Measurements from ENCODE around the gene PPM1H.
A peak's percentile ranks its signal among the peaks of the same experiment; 100 is the strongest.

PPM1H gene

GRCh38 chr12:62910549-62911169, 24.3 kb downstream of the PPM1H start:
- Histone ChIP-seq H3K18ac (ENCODE audit: low read length) (no peak overlapping the region), H3K27ac (replicated peaks; ENCODE audit: low read length) (no peak overlapping the region), H3K4me1 (ENCODE audit: control insufficient read depth in 2 of 2, insufficient read depth in 1 of 2, low read depth in 1 of 2, low read length in 2 of 2) (peaks cover 2 to 3% of the 10 kb centered on the region in 2 donors), H3K23ac (ENCODE audit: low read depth, low read length, poor library complexity) (no peak overlapping the region), H3K36me3 (replicated peaks in 1 of 2; ENCODE audit: control insufficient read depth in 2 of 2, insufficient read depth in 2 of 2, low read length in 2 of 2) (no peaks in the 10 kb centered on the region), H2BK15ac (ENCODE audit: low read length) (no peak overlapping the region), H3K9me3 (replicated peaks in 1 of 2; ENCODE audit: control insufficient read depth in 2 of 2, insufficient read depth in 1 of 2, low read depth in 1 of 2, low read length in 2 of 2) (no peaks in the 10 kb centered on the region), H4K91ac (ENCODE audit: low read depth, low read length, poor library complexity) (no peak overlapping the region), H3K4me3 (ENCODE audit: low read length in 2 of 2) (no peak overlapping the region), H3K9ac (ENCODE audit: low read depth, low read length, poor library complexity) (no peak overlapping the region), H3K27me3 (ENCODE audit: control insufficient read depth in 3 of 3, insufficient read depth in 3 of 3, low read depth in 1 of 3, low read length in 3 of 3) (no peaks in the 10 kb centered on the region), H4K8ac (ENCODE audit: low read depth, low read length) (no peak overlapping the region), H2BK120ac (ENCODE audit: low read depth, low read length) (no peak overlapping the region), H2BK12ac (ENCODE audit: low read length) (no peak overlapping the region), H2AFZ (ENCODE audit: low read length) (no peak overlapping the region), H2BK5ac (ENCODE audit: low read length) (no peak overlapping the region), H3K79me1 (ENCODE audit: low read depth, low read length) (no peaks in the 10 kb centered on the region), H3K14ac (ENCODE audit: low read length) (no peak overlapping the region), H3K4me2 (ENCODE audit: insufficient read depth, low read length, poor library complexity, severe bottlenecking) (no peak overlapping the region), H3K4ac (ENCODE audit: low read length) (no peak overlapping the region), H2AK5ac (ENCODE audit: low read depth, low read length) (no peak overlapping the region)
- no peak for DNase-seq (ENCODE audit: low spot score)
- WGBS, 2 donors (ENCODE audit: extremely low coverage in 2 of 2, insufficient read length in 2 of 2, insufficient replicate concordance in 1 of 2) = no CpG with 5 or more reads among the region's 5 CpGs

GRCh38 chr12:62909340-62909739, 25.6 kb downstream of the PPM1H start:
- Histone ChIP-seq H3K23ac (ENCODE audit: low read depth, low read length, poor library complexity) (no peak overlapping the region), H3K27me3 (ENCODE audit: control insufficient read depth in 3 of 3, insufficient read depth in 3 of 3, low read depth in 1 of 3, low read length in 3 of 3) (no peaks in the 10 kb centered on the region), H4K91ac (ENCODE audit: low read depth, low read length, poor library complexity) (no peak overlapping the region), H3K9me3 (replicated peaks in 1 of 2; ENCODE audit: control insufficient read depth in 2 of 2, insufficient read depth in 1 of 2, low read depth in 1 of 2, low read length in 2 of 2) (no peaks in the 10 kb centered on the region), H2AFZ (ENCODE audit: low read length) (no peak overlapping the region), H3K4me3 (ENCODE audit: low read length in 2 of 2) (peak overlapping the region in 1 of 2 donors; percentile 38), H3K36me3 (replicated peaks in 1 of 2; ENCODE audit: control insufficient read depth in 2 of 2, insufficient read depth in 2 of 2, low read length in 2 of 2) (no peaks in the 10 kb centered on the region), H4K8ac (ENCODE audit: low read depth, low read length) (no peak overlapping the region), H3K14ac (ENCODE audit: low read length) (no peak overlapping the region), H2BK15ac (ENCODE audit: low read length) (no peak overlapping the region), H2BK5ac (ENCODE audit: low read length) (no peak overlapping the region), H3K18ac (ENCODE audit: low read length) (no peak overlapping the region), H3K4me2 (ENCODE audit: insufficient read depth, low read length, poor library complexity, severe bottlenecking) (no peak overlapping the region), H2BK120ac (ENCODE audit: low read depth, low read length) (no peak overlapping the region), H2AK5ac (ENCODE audit: low read depth, low read length) (no peak overlapping the region), H3K9ac (ENCODE audit: low read depth, low read length, poor library complexity) (no peak overlapping the region), H3K4ac (ENCODE audit: low read length) (no peak overlapping the region), H3K79me1 (ENCODE audit: low read depth, low read length) (no peaks in the 10 kb centered on the region), H2BK12ac (ENCODE audit: low read length) (no peak overlapping the region), H3K27ac (replicated peaks; ENCODE audit: low read length) (no peak overlapping the region), H3K4me1 (ENCODE audit: control insufficient read depth in 2 of 2, insufficient read depth in 1 of 2, low read depth in 1 of 2, low read length in 2 of 2) (peaks cover 1 to 2% of the 10 kb centered on the region in 2 donors)
- no CpG with 5 or more reads among the region's 1 CpG for WGBS, 2 donors (ENCODE audit: extremely low coverage in 2 of 2, insufficient read length in 2 of 2, insufficient replicate concordance in 1 of 2)
- DNase-seq (ENCODE audit: low spot score) = no peak

- Histone ChIP-seq H3K27me3 (ENCODE audit: control insufficient read depth in 3 of 3, insufficient read depth in 3 of 3, low read depth in 1 of 3, low read length in 3 of 3) (no peaks in the 10 kb centered on the region), H3K18ac (ENCODE audit: low read length) (no peak overlapping the region), H2BK120ac (ENCODE audit: low read depth, low read length) (no peak overlapping the region), H3K4ac (ENCODE audit: low read length) (no peak overlapping the region), H3K27ac (replicated peaks; ENCODE audit: low read length) (no peak overlapping the region), H3K4me1 (ENCODE audit: control insufficient read depth in 2 of 2, insufficient read depth in 1 of 2, low read depth in 1 of 2, low read length in 2 of 2) (no peaks in the 10 kb centered on the region), H3K9me3 (replicated peaks in 1 of 2; ENCODE audit: control insufficient read depth in 2 of 2, insufficient read depth in 1 of 2, low read depth in 1 of 2, low read length in 2 of 2) (no peaks in the 10 kb centered on the region), H3K36me3 (replicated peaks in 1 of 2; ENCODE audit: control insufficient read depth in 2 of 2, insufficient read depth in 2 of 2, low read length in 2 of 2) (no peaks in the 10 kb centered on the region), H2BK12ac (ENCODE audit: low read length) (no peak overlapping the region), H3K23ac (ENCODE audit: low read depth, low read length, poor library complexity) (no peak overlapping the region), H2AK5ac (ENCODE audit: low read depth, low read length) (no peak overlapping the region), H2BK5ac (ENCODE audit: low read length) (no peak overlapping the region), H3K9ac (ENCODE audit: low read depth, low read length, poor library complexity) (no peak overlapping the region), H3K14ac (ENCODE audit: low read length) (no peak overlapping the region), H3K4me3 (ENCODE audit: low read length in 2 of 2) (no peak overlapping the region), H3K4me2 (ENCODE audit: insufficient read depth, low read length, poor library complexity, severe bottlenecking) (no peak overlapping the region), H2AFZ (ENCODE audit: low read length) (no peak overlapping the region), H3K79me1 (ENCODE audit: low read depth, low read length) (no peaks in the 10 kb centered on the region), H4K8ac (ENCODE audit: low read depth, low read length) (no peak overlapping the region), H2BK15ac (ENCODE audit: low read length) (no peak overlapping the region), H4K91ac (ENCODE audit: low read depth, low read length, poor library complexity) (no peak overlapping the region)
- no peak for DNase-seq (ENCODE audit: low spot score)
- 100% methylated on average over 1 of the region's 2 CpGs; no CpG with 5 or more reads in 1 of the 2 donors for WGBS, 2 donors (ENCODE audit: extremely low coverage in 2 of 2, insufficient read length in 2 of 2, insufficient replicate concordance in 1 of 2)
Observed at GRCh38 chr12:62908674-62909073, 26.3 kb downstream of the PPM1H start.

- no peak for DNase-seq (ENCODE audit: low spot score)
- H3K79me1 ChIP-seq (ENCODE audit: low read depth, low read length) = no peaks in the 10 kb centered on the region
- no peak overlapping the region for H2BK12ac ChIP-seq (ENCODE audit: low read length)
- no CpG with 5 or more reads among the region's 2 CpGs for WGBS, 2 donors (ENCODE audit: extremely low coverage in 2 of 2, insufficient read length in 2 of 2, insufficient replicate concordance in 1 of 2)
- H3K4ac ChIP-seq (ENCODE audit: low read length) = no peak overlapping the region
- no peaks in the 10 kb centered on the region for H3K36me3 ChIP-seq (replicated peaks in 1 of 2; ENCODE audit: control insufficient read depth in 2 of 2, insufficient read depth in 2 of 2, low read length in 2 of 2)
- no peak overlapping the region for H3K4me3 ChIP-seq (ENCODE audit: low read length in 2 of 2)
- no peak overlapping the region for H4K8ac ChIP-seq (ENCODE audit: low read depth, low read length)
- H2BK5ac ChIP-seq (ENCODE audit: low read length) = no peak overlapping the region
- H2AK5ac ChIP-seq (ENCODE audit: low read depth, low read length) = no peak overlapping the region
- no peak overlapping the region for H2BK15ac ChIP-seq (ENCODE audit: low read length)
- H3K4me2 ChIP-seq (ENCODE audit: insufficient read depth, low read length, poor library complexity, severe bottlenecking) = no peak overlapping the region
- no peak overlapping the region for H3K27ac ChIP-seq (replicated peaks; ENCODE audit: low read length)
- no peak overlapping the region for H2AFZ ChIP-seq (ENCODE audit: low read length)
- no peak overlapping the region for H3K23ac ChIP-seq (ENCODE audit: low read depth, low read length, poor library complexity)
- H3K9me3 ChIP-seq (replicated peaks in 1 of 2; ENCODE audit: control insufficient read depth in 2 of 2, insufficient read depth in 1 of 2, low read depth in 1 of 2, low read length in 2 of 2) = no peaks in the 10 kb centered on the region
- H3K14ac ChIP-seq (ENCODE audit: low read length) = no peak overlapping the region
- H2BK120ac ChIP-seq (ENCODE audit: low read depth, low read length) = no peak overlapping the region
- H3K4me1 ChIP-seq (ENCODE audit: control insufficient read depth in 2 of 2, insufficient read depth in 1 of 2, low read depth in 1 of 2, low read length in 2 of 2) = no peaks in the 10 kb centered on the region
- H3K27me3 ChIP-seq (ENCODE audit: control insufficient read depth in 3 of 3, insufficient read depth in 3 of 3, low read depth in 1 of 3, low read length in 3 of 3) = no peaks in the 10 kb centered on the region
- no peak overlapping the region for H3K18ac ChIP-seq (ENCODE audit: low read length)
- H3K9ac ChIP-seq (ENCODE audit: low read depth, low read length, poor library complexity) = no peak overlapping the region
- H4K91ac ChIP-seq (ENCODE audit: low read depth, low read length, poor library complexity) = no peak overlapping the region
Observed at GRCh38 chr12:62907561-62907960, 27.4 kb downstream of the PPM1H start.

Measured in neuronal stem cell (in vitro differentiated cells).